Activated naive CD4-positive, alpha-beta T cell treated with anti-CD3 and anti-CD28 coated beads for 36 hours (primary cell): ENCODE measurements around the gene MEIOC. TPM values are rescaled to one million over a fixed set of nuclear protein-coding genes. Genes with fewer than 3 reads are reported as not detected.
"Not testable (repeated sequence)": the region's sequence is repeated elsewhere in the genome, so short reads cannot be mapped to it uniquely, and the experiment has no call there.

ENCODE experiments used
- CTCF ChIA-PET: fragments of 350-600 bp; sonication (Branson Sonifier 250); formaldehyde crosslinking; loops from one replicate; lab custom pipeline; 2021; ENCODE audit warnings: antibody characterized with exemption; lab: Charles Lee
- DNase-seq: peaks from one replicate; pipeline ENCODE4 v3.0.0-alpha.2; 2020
- H3K27ac Mint-ChIP-seq: one replicate; pipeline ENCODE4 v1.8.0; 2021; ENCODE audit warnings: mild to moderate bottlenecking, mixed read lengths
- H3K27me3 Mint-ChIP-seq: one replicate; pipeline ENCODE4 v1.8.0; 2021; ENCODE audit warnings: low read depth, mixed read lengths
- H3K36me3 Mint-ChIP-seq: one replicate; pipeline ENCODE4 v1.8.0; 2021; ENCODE audit warnings: low read depth, mixed read lengths
- H3K4me1 Mint-ChIP-seq: one replicate; pipeline ENCODE4 v1.8.0; 2021; ENCODE audit warnings: low read depth, mixed read lengths
- H3K4me3 Mint-ChIP-seq: one replicate; pipeline ENCODE4 v1.8.0; 2021; ENCODE audit warnings: mild to moderate bottlenecking, moderate library complexity, mixed read lengths
- H3K9me3 Mint-ChIP-seq: one replicate; pipeline ENCODE4 v1.8.0; 2021; ENCODE audit warnings: mixed read lengths
- intact Hi-C: fragments of 100-400 bp; cut with micrococcal nuclease; formaldehyde crosslinking; loops from one replicate; pipeline ENCODE4 v1.15.1; 2023
- total RNA-seq, 2 experiments: library from RNA; stranded (reverse); gene quantifications; one replicate each; pipeline ENCODE4 v1.2.3, GENCODE V29; 2021

The MEIOC gene
- total RNA-seq, 2 experiments from 2014 or later = 0.05 TPM; not detected in 1

DNA sequence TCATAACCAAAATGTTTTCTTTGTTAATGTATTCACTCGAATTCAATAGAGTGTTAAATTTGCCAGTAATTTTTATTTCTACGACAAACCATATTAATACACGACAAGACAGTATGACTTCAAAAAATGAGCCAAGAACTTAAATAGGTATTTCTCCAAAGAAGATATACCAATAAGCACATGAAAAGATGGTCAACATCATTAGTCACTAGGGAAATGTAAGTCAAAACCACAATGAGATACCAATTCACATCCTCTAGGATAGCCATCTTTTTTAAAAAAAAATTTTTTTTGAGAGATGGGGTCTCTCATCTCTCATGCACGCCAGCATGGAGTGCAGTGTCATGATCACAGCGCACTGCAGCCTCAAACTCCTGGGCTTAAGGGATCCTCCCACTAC lies 5.0 kb upstream of the MEIOC start:
- Mint-ChIP-seq H3K36me3 (no peaks in the 10 kb centered on the region), H3K4me3 (no peak overlapping the region), H3K4me1 (peaks cover 2% of the 10 kb centered on the region), H3K9me3 (no peaks in the 10 kb centered on the region), H3K27ac (no peak overlapping the region), H3K27me3 (peaks cover 29% of the 10 kb centered on the region)
- no peak for DNase-seq
- intact Hi-C loops = no loop called here
- CTCF ChIA-PET = no interaction called here

DNA sequence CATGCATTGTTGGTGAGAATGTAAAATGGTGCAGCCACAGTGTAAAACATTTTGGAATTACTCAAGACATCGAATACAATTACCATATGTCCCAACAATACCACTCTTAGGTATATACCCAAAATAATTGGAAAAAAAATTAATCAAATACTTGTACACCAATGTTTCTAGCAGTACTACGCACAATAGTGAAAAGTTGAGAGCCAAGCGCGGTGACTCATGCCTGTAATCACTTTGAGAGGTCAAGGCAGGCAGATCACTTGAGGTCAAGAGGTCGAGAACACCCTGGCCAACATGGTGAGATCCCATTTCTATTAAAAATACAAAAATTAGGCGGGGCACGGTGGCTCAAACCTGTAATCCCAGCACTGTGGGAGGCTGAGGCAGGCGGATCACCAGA lies 3.5 kb upstream of the MEIOC start:
- Mint-ChIP-seq H3K9me3 (no peaks in the 10 kb centered on the region), H3K4me3 (no peak overlapping the region), H3K4me1 (peaks cover 6% of the 10 kb centered on the region), H3K36me3 (no peaks in the 10 kb centered on the region), H3K27ac (no peak overlapping the region), H3K27me3 (peaks cover 31% of the 10 kb centered on the region)
- CTCF ChIA-PET = no interaction called here
- DNase-seq = no peak
- intact Hi-C loops = no loop called here

DNA sequence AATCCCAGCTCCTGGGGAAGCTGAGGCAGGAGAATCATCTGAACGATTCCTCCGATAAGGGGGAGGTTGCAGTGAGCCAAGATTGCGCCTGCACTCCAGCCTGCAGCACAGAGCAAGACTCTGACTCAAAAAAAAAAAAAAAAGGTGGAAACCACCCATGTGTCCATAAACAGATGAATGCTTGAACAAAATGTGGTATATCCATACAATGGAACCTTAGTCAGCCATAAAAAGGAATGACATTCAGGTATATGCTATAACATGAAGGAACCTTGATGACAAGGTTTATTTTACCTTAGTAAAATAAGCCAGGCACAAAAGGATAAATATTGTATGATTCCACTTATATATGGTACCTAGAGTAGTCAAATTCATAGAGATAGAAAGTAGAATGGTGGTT lies 2.9 kb upstream of the MEIOC start:
- DNase-seq = no peak
- no peaks in the 10 kb centered on the region for H3K9me3 Mint-ChIP-seq
- no peak overlapping the region for H3K27ac Mint-ChIP-seq
- no peak overlapping the region for H3K4me3 Mint-ChIP-seq
- no peaks in the 10 kb centered on the region for H3K36me3 Mint-ChIP-seq
- H3K27me3 Mint-ChIP-seq = peaks cover 31% of the 10 kb centered on the region
- intact Hi-C loops = no loop called here
- peaks cover 6% of the 10 kb centered on the region for H3K4me1 Mint-ChIP-seq
- CTCF ChIA-PET = no interaction called here

DNA sequence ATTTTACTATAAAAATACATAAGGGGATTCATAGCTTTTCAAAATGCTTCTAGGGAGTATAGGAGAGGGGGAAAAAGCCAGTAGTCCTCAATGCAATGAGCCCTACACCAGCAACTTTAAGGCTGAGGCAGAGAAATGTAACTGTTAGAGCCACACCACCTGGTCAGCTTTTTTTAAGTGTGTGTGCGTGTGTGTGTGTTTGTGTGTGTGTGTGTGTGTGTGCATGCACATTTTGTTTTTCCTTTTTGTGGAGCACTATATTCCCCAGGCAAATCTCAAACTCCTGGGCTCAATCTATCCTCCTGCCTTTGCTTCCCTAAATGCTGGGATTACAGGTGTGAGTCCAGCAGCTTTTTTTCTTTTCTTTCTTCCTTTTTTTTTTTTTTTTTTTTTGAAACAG lies 2.3 kb upstream of the MEIOC start:
- Mint-ChIP-seq H3K27ac (no peak overlapping the region), H3K4me3 (no peak overlapping the region), H3K36me3 (no peaks in the 10 kb centered on the region), H3K27me3 (peaks cover 31% of the 10 kb centered on the region), H3K4me1 (peaks cover 6% of the 10 kb centered on the region), H3K9me3 (no peaks in the 10 kb centered on the region)
- intact Hi-C loops = no loop called here
- no peak for DNase-seq
- CTCF ChIA-PET = no interaction called here

DNA sequence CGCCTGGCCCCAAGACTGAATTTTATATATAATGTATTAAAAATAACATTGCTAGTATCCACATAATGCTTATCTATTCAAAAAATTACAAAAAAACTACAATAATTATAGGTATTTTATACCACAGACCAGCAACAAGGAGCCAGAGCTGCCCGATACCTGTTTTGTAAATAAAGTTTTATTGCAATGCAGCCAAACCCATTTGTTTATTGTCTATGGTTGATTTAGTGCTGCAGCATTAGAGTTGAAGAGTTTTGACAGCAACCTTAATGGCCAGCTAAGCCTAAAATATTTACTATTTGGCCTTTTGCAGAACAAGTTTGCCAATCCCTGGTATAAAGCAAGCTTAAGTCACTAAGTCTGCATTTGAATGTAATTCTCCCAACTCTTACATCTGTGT lies 5.6 kb downstream of the MEIOC start:
- no peak for DNase-seq
- peaks cover 3% of the 10 kb centered on the region for H3K4me1 Mint-ChIP-seq
- H3K27ac Mint-ChIP-seq = no peak overlapping the region
- intact Hi-C loops = no loop called here
- no peaks in the 10 kb centered on the region for H3K9me3 Mint-ChIP-seq
- H3K27me3 Mint-ChIP-seq = peaks cover 6% of the 10 kb centered on the region
- CTCF ChIA-PET = no interaction called here
- no peak overlapping the region for H3K4me3 Mint-ChIP-seq
- no peaks in the 10 kb centered on the region for H3K36me3 Mint-ChIP-seq

DNA sequence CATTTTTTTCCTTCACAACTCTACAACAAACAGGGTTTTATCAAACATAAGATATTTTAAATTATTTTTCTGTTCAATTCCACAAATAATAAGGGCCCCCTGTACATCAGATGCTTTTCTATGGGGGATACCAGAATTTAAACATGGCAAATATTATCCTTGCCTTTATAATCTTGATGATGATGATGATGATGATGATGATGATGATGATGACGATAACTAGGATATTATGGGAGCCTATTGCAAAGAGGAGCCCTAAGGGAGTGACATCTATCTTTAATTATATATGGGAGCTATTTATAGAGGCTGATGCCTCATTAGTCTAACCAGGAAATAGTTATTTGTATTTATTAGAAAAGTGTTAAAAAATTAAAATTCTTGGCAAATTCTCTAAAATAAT lies 6.8 kb downstream of the MEIOC start:
- H3K27ac Mint-ChIP-seq = no peak overlapping the region
- peaks cover 3% of the 10 kb centered on the region for H3K27me3 Mint-ChIP-seq
- H3K9me3 Mint-ChIP-seq = no peaks in the 10 kb centered on the region
- H3K36me3 Mint-ChIP-seq = no peaks in the 10 kb centered on the region
- DNase-seq = no peak
- H3K4me1 Mint-ChIP-seq = no peaks in the 10 kb centered on the region
- intact Hi-C loops = no loop called here
- CTCF ChIA-PET = no interaction called here
- no peak overlapping the region for H3K4me3 Mint-ChIP-seq

DNA sequence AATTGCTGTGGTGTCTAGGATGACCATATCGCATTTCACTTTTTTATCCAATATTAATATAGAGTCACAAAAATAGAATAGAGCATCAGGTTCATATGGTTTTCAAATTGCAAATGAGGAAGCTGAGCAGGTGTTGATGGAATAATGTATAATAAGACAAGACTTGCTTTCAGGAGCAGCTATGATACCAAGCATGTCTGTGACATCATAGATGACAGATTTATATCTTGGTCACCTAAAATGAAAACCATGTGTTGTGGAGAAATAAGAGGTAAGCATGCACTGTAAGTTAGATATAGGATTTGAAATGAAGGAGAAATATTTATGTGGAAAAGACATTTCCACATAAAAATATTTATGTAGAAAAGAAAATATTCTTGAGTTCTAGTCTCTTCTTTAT lies 8.6 kb downstream of the MEIOC start:
- intact Hi-C loops = no loop called here
- no peak overlapping the region for H3K4me3 Mint-ChIP-seq
- no peak overlapping the region for H3K27ac Mint-ChIP-seq
- H3K27me3 Mint-ChIP-seq = peaks cover 3% of the 10 kb centered on the region
- no peak for DNase-seq
- CTCF ChIA-PET = no interaction called here
- no peaks in the 10 kb centered on the region for H3K4me1 Mint-ChIP-seq
- no peaks in the 10 kb centered on the region for H3K36me3 Mint-ChIP-seq
- no peaks in the 10 kb centered on the region for H3K9me3 Mint-ChIP-seq

DNA sequence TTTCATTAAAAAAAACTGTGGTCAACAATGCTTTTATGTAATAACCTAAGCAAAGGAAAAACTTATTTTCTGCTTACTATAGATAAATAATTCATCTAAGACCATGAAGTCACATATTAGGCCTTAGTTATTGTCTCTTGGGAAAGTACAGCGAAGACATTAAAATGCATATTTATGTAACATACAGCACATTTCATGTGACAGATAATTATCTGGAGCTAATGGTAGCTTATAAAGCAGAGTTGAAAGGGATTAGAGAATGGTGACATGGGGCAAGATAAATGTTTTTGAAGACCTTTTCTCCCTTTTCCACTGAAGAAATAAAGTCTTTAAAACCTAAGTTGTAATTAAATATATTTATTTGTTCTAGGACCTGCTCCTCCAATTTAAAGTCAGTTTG lies 9.7 kb downstream of the MEIOC start:
- no peaks in the 10 kb centered on the region for H3K9me3 Mint-ChIP-seq
- no peaks in the 10 kb centered on the region for H3K4me1 Mint-ChIP-seq
- CTCF ChIA-PET = no interaction called here
- peaks cover 3% of the 10 kb centered on the region for H3K27me3 Mint-ChIP-seq
- no peaks in the 10 kb centered on the region for H3K36me3 Mint-ChIP-seq
- DNase-seq = no peak
- no peak overlapping the region for H3K4me3 Mint-ChIP-seq
- no peak overlapping the region for H3K27ac Mint-ChIP-seq
- intact Hi-C loops = no loop called here

DNA sequence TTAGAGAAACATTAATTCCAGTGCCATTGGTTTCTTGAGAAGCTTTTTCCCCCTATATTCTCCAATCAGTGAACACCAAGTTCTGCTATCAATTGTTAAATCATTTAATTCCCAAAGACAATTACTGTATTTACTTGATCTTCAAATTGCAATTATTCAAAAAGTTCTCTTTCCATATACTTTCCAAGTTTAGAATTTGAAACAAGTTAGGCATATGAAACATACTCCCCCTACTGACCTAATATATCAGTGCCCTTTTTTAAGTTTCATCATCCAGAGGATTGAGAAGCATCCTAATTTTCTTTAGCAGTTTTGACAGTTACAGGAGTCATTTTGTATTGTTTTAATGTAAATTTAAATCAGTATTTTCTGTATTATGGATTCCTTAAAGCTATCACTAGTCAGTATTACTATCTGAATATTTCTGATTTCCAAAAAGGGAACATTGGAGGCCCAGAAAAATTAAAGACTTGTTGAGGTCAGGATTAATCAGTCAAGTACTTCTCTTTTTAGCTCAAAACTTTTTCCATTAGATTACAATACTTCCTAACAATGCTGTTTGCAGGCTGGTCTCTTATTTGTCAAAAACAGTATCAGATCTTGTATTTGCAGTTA lies 16.3 kb downstream of the MEIOC start:
- CTCF ChIA-PET = interaction anchor here (0.5 to 2.2 kb wide), 5 partner anchors 10 to 140 kb away, joined by 3 to 11 read pairs (median 5); no protein-coding TSS in a partner anchor
- Mint-ChIP-seq H3K27me3 (no peaks in the 10 kb centered on the region), H3K36me3 (no peaks in the 10 kb centered on the region), H3K27ac (no peak overlapping the region), H3K4me3 (no peak overlapping the region), H3K4me1 (no peaks in the 10 kb centered on the region), H3K9me3 (no peaks in the 10 kb centered on the region)
- intact Hi-C loops = loop anchor here (1.0 kb wide), 1 partner anchor 139 kb away; no protein-coding TSS in a partner anchor
- DNase-seq = no peak

DNA sequence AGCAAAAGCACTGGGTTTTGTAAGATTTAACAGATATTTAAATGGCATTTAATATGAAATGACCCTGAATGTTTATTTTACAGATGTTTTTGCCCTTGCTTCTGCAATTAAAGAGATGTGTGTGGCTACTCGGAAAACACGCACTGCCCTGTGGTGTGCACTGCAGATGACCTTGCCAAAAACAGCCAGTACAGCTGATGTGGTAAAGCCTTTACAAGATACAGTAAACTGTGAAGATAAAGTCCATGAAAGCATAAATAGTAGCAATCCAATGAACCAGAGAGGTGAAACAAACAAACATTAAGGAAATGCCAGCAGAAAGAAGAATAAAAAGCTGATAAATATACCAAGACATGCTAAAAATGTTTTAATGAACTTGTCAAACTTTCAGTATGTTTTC lies 17.6 kb downstream of the MEIOC start:
- H3K4me1 Mint-ChIP-seq = no peaks in the 10 kb centered on the region
- CTCF ChIA-PET = interaction anchor here (1.2 kb wide), 1 partner anchor 140 kb away, joined by 4 read pairs; no protein-coding TSS in a partner anchor
- intact Hi-C loops = no loop called here
- no peak overlapping the region for H3K27ac Mint-ChIP-seq
- H3K9me3 Mint-ChIP-seq = no peaks in the 10 kb centered on the region
- no peak for DNase-seq
- H3K36me3 Mint-ChIP-seq = peaks cover 3% of the 10 kb centered on the region
- no peak overlapping the region for H3K4me3 Mint-ChIP-seq
- H3K27me3 Mint-ChIP-seq = no peaks in the 10 kb centered on the region

DNA sequence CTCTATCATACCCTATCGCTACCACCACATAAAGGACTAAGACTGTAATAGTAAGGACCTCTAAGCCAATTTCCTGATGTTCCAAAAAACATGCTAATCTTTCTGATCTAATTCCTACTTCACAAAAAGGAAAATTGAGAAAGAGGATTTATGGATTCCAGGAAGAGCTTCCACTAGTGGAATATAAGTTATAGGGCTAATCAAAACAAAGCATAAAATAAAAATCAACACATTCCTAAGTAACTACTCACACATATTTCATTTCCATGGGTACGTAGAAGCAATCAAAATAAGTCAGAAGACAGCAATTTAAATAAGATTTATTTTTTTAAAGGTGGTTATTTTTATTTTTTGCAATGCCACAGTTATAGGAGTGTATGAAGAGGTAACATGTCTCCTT lies 20.9 kb downstream of the MEIOC start:
- Mint-ChIP-seq H3K4me3 (no peak overlapping the region), H3K4me1 (no peaks in the 10 kb centered on the region), H3K27me3 (no peaks in the 10 kb centered on the region), H3K27ac (no peak overlapping the region), H3K36me3 (peaks cover 14% of the 10 kb centered on the region), H3K9me3 (no peaks in the 10 kb centered on the region)
- intact Hi-C loops = no loop called here
- CTCF ChIA-PET = no interaction called here
- DNase-seq = no peak

DNA sequence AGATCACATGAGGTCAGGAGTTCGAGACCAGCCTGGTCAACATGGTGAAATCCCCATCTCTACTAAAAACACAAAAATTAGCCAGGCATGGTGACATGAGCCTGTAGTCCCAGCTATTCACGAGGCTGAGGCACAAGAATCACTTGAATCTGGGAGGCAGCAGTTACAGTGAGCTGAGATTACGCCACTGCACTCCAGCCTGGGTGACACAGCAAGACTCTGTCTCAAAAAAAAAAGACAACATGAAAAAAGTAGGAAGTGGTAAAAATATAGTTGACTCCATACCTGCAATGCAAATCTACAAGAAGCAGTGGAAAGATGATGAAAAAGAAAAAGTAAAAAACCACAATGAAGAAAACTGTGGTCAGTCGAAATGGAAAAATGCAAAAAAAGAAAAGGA lies 27.0 kb downstream of the MEIOC start:
- peaks cover 16% of the 10 kb centered on the region for H3K36me3 Mint-ChIP-seq
- CTCF ChIA-PET = interaction anchor here (0.7 to 2.1 kb wide), 3 partner anchors 11 to 151 kb away, joined by 3 to 11 read pairs (median 3); no protein-coding TSS in a partner anchor
- peaks cover 14% of the 10 kb centered on the region for H3K4me1 Mint-ChIP-seq
- H3K27me3 Mint-ChIP-seq, H3K27ac Mint-ChIP-seq, DNase-seq, H3K4me3 Mint-ChIP-seq, H3K9me3 Mint-ChIP-seq, intact Hi-C loops: not testable (repeated sequence)

DNA sequence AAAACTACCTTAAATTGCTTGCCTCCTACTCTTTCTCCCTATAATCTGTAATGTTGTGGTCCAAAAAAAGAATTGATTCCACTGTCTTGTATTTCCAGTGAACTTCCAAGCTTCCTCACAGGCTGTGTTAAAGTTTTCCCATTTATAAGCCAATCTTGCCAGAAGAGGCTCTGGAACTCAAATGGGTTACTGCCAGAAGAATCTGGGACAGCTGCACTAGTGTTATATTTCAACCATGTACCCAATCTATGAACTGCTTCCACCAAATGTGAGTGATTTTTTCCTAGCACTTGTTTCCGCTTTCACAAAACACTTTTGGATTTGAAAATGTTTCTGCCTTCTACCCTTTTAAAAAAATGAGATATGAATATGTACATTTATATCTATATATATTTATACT lies 31.5 kb downstream of the MEIOC start:
- intact Hi-C loops = no loop called here
- peaks cover 9% of the 10 kb centered on the region for H3K36me3 Mint-ChIP-seq
- no peak overlapping the region for H3K4me3 Mint-ChIP-seq
- H3K27ac Mint-ChIP-seq = no peak overlapping the region
- no peak for DNase-seq
- peaks cover 30% of the 10 kb centered on the region for H3K4me1 Mint-ChIP-seq
- CTCF ChIA-PET = interaction anchor here (0.6 kb wide), 1 partner anchor 44 kb away, joined by 3 read pairs; no protein-coding TSS in a partner anchor
- H3K27me3 Mint-ChIP-seq = no peaks in the 10 kb centered on the region
- H3K9me3 Mint-ChIP-seq = no peaks in the 10 kb centered on the region
